ENCODE measurements around the gene C1QTNF1. TPM values are rescaled to one million over a fixed set of nuclear protein-coding genes. Genes with fewer than 3 reads are reported as not detected.
"Not testable (repeated sequence)": the region's sequence is repeated elsewhere in the genome, so short reads cannot be mapped to it uniquely, and the experiment has no call there.

The C1QTNF1 gene
- total RNA-seq, 1 donor: 13.8 TPM

- TF ChIP-seq CTCF (IDR thresholded peaks at IDR 0.05; ENCODE audit: extremely low read depth, low read depth, low read length): no peak
- Histone ChIP-seq H2AFZ (ENCODE audit: low read length) (no peak overlapping the region), H3K27ac (ENCODE audit: low read depth, low read length) (no peak overlapping the region), H3K79me2 (ENCODE audit: insufficient read depth, low read length) (no peaks in the 10 kb centered on the region), H3K9me3 (ENCODE audit: low read depth, low read length) (no peaks in the 10 kb centered on the region), H3K4me3 (ENCODE audit: insufficient read depth, low read length) (no peak overlapping the region), H3K36me3 (ENCODE audit: insufficient read depth, low read length) (no peaks in the 10 kb centered on the region), H3K4me1 (ENCODE audit: insufficient read depth, low read length) (peaks cover 6% of the 10 kb centered on the region), H3K27me3 (ENCODE audit: insufficient read depth, low read length) (peaks cover 4% of the 10 kb centered on the region), H3K4me2 (ENCODE audit: insufficient read depth, low read length) (no peak overlapping the region), H4K20me1 (ENCODE audit: insufficient read depth, low read length) (no peaks in the 10 kb centered on the region)
- DNase-seq (ENCODE audit: insufficient read length, low spot score, missing footprints): no peak
These were observed 47.3 kb downstream of the C1QTNF1 start for GRCh38 chr17:79071161-79071740.

GRCh38 chr17:79072544-79072943 is 48.6 kb downstream of the C1QTNF1 start:
- Histone ChIP-seq H3K36me3 (ENCODE audit: insufficient read depth, low read length) (no peaks in the 10 kb centered on the region), H3K4me1 (ENCODE audit: insufficient read depth, low read length) (peaks cover 6% of the 10 kb centered on the region), H2AFZ (ENCODE audit: low read length) (no peak overlapping the region), H3K79me2 (ENCODE audit: insufficient read depth, low read length) (no peaks in the 10 kb centered on the region), H4K20me1 (ENCODE audit: insufficient read depth, low read length) (no peaks in the 10 kb centered on the region), H3K4me3 (ENCODE audit: insufficient read depth, low read length) (no peak overlapping the region), H3K9me3 (ENCODE audit: low read depth, low read length) (no peaks in the 10 kb centered on the region), H3K4me2 (ENCODE audit: insufficient read depth, low read length) (no peak overlapping the region), H3K27ac (ENCODE audit: low read depth, low read length) (no peak overlapping the region), H3K27me3 (ENCODE audit: insufficient read depth, low read length) (peaks cover 4% of the 10 kb centered on the region)
- peak; percentile 65 for DNase-seq (ENCODE audit: insufficient read length, low spot score, missing footprints)
- no peak for TF ChIP-seq CTCF (IDR thresholded peaks at IDR 0.05; ENCODE audit: extremely low read depth, low read depth, low read length)

GRCh38 chr17:79073016-79073705 is 49.2 kb downstream of the C1QTNF1 start:
- no peak overlapping the region for H3K4me2 ChIP-seq (ENCODE audit: insufficient read depth, low read length)
- H3K36me3 ChIP-seq (ENCODE audit: insufficient read depth, low read length): no peaks in the 10 kb centered on the region
- no peaks in the 10 kb centered on the region for H3K9me3 ChIP-seq (ENCODE audit: low read depth, low read length)
- no peaks in the 10 kb centered on the region for H4K20me1 ChIP-seq (ENCODE audit: insufficient read depth, low read length)
- peaks cover 6% of the 10 kb centered on the region for H3K4me1 ChIP-seq (ENCODE audit: insufficient read depth, low read length)
- no peak overlapping the region for H2AFZ ChIP-seq (ENCODE audit: low read length)
- H3K27me3 ChIP-seq (ENCODE audit: insufficient read depth, low read length): peaks cover 4% of the 10 kb centered on the region
- TF ChIP-seq CTCF (IDR thresholded peaks at IDR 0.05; ENCODE audit: extremely low read depth, low read depth, low read length): no peak
- no peaks in the 10 kb centered on the region for H3K79me2 ChIP-seq (ENCODE audit: insufficient read depth, low read length)
- H3K4me3 ChIP-seq (ENCODE audit: insufficient read depth, low read length): no peak overlapping the region
- no peak for DNase-seq (ENCODE audit: insufficient read length, low spot score, missing footprints)
- H3K27ac ChIP-seq (ENCODE audit: low read depth, low read length): no peak overlapping the region

GRCh38 chr17:79073706-79074088 is 49.7 kb downstream of the C1QTNF1 start:
- Histone ChIP-seq H3K4me3 (ENCODE audit: insufficient read depth, low read length) (no peak overlapping the region), H3K36me3 (ENCODE audit: insufficient read depth, low read length) (no peaks in the 10 kb centered on the region), H2AFZ (ENCODE audit: low read length) (no peak overlapping the region), H4K20me1 (ENCODE audit: insufficient read depth, low read length) (no peaks in the 10 kb centered on the region), H3K79me2 (ENCODE audit: insufficient read depth, low read length) (no peaks in the 10 kb centered on the region), H3K27ac (ENCODE audit: low read depth, low read length) (no peak overlapping the region), H3K4me2 (ENCODE audit: insufficient read depth, low read length) (no peak overlapping the region), H3K27me3 (ENCODE audit: insufficient read depth, low read length) (peaks cover 4% of the 10 kb centered on the region), H3K4me1 (ENCODE audit: insufficient read depth, low read length) (peaks cover 6% of the 10 kb centered on the region), H3K9me3 (ENCODE audit: low read depth, low read length) (no peaks in the 10 kb centered on the region)
- peak; percentile 86 for DNase-seq (ENCODE audit: insufficient read length, low spot score, missing footprints)
- TF ChIP-seq CTCF (IDR thresholded peaks at IDR 0.05; ENCODE audit: extremely low read depth, low read depth, low read length): no peak

- DNase-seq (ENCODE audit: insufficient read length, low spot score, missing footprints); H3K4me1 ChIP-seq (ENCODE audit: insufficient read depth, low read length); H3K36me3 ChIP-seq (ENCODE audit: insufficient read depth, low read length); H3K79me2 ChIP-seq (ENCODE audit: insufficient read depth, low read length); H3K27me3 ChIP-seq (ENCODE audit: insufficient read depth, low read length); H3K9me3 ChIP-seq (ENCODE audit: low read depth, low read length); H3K27ac ChIP-seq (ENCODE audit: low read depth, low read length); H4K20me1 ChIP-seq (ENCODE audit: insufficient read depth, low read length): not testable (repeated sequence)
- peak overlapping the region; percentile 82 for H2AFZ ChIP-seq (ENCODE audit: low read length)
- peak overlapping the region; percentile 86 for H3K4me3 ChIP-seq (ENCODE audit: insufficient read depth, low read length)
- peak overlapping the region; percentile 84 for H3K4me2 ChIP-seq (ENCODE audit: insufficient read depth, low read length)
These were observed 50.2 kb downstream of the C1QTNF1 start for GRCh38 chr17:79074121-79074648.
